ENCODE results near the gene UBA3.

- no peak for TF ChIP-seq SMARCA5 (IDR thresholded peaks at IDR 0.05)
- no peak for TF ChIP-seq EP300 (IDR thresholded peaks at IDR 0.05; ENCODE audit: borderline replicate concordance in 1 of 2, control insufficient read depth in 1 of 2, low read depth in 2 of 2, low read length in 2 of 2)
- no peak for TF ChIP-seq ZNF622 (IDR thresholded peaks at IDR 0.05)
- TF ChIP-seq EZH2 (IDR thresholded peaks at IDR 0.05; ENCODE audit: borderline replicate concordance, control insufficient read depth, low read depth, low read length) = no peak
- TF ChIP-seq, protein P1, sequence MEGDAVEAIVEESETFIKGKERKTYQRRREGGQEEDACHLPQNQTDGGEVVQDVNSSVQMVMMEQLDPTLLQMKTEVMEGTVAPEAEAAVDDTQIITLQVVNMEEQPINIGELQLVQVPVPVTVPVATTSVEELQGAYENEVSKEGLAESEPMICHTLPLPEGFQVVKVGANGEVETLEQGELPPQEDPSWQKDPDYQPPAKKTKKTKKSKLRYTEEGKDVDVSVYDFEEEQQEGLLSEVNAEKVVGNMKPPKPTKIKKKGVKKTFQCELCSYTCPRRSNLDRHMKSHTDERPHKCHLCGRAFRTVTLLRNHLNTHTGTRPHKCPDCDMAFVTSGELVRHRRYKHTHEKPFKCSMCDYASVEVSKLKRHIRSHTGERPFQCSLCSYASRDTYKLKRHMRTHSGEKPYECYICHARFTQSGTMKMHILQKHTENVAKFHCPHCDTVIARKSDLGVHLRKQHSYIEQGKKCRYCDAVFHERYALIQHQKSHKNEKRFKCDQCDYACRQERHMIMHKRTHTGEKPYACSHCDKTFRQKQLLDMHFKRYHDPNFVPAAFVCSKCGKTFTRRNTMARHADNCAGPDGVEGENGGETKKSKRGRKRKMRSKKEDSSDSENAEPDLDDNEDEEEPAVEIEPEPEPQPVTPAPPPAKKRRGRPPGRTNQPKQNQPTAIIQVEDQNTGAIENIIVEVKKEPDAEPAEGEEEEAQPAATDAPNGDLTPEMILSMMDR (IDR thresholded peaks at IDR 0.05 in 2 of 3, conservative IDR thresholded peaks at IDR 0.05 in 1 of 3; ENCODE audit: control insufficient read depth in 2 of 3, extremely low read depth in 1 of 3, insufficient read depth in 1 of 3, low read depth in 3 of 3, low read length in 3 of 3) = no peak
- no peak for TF ChIP-seq PAX5 (IDR thresholded peaks at IDR 0.05; ENCODE audit: borderline replicate concordance, low read depth, low read length)
- TF ChIP-seq RAD21 (IDR thresholded peaks at IDR 0.05; ENCODE audit: insufficient read depth, low read depth, low read length) = no peak
- TF ChIP-seq ZSCAN29 (IDR thresholded peaks at IDR 0.05) = no peak
- no peak for TF ChIP-seq ZNF274 (IDR thresholded peaks at IDR 0.05; ENCODE audit: insufficient read depth, insufficient read length)
- TF ChIP-seq FOS (IDR thresholded peaks at IDR 0.05; ENCODE audit: borderline replicate concordance, extremely low read depth, insufficient read length) = no peak
- no peak for TF ChIP-seq TAF1 (IDR thresholded peaks at IDR 0.05; ENCODE audit: borderline replicate concordance, low read depth, low read length)
- TF ChIP-seq NFIC (IDR thresholded peaks at IDR 0.05; ENCODE audit: low read depth, low read length) = no peak
- no peak for TF ChIP-seq SIN3A (IDR thresholded peaks at IDR 0.05; ENCODE audit: low read depth, low read length)
These were observed 33.4 kb upstream of the UBA3 start for GRCh38 chr3:69113536-69113935.
